ENCODE measurements around the gene CTSH.
A peak's percentile ranks its signal among the peaks of the same experiment; 100 is the strongest.

The CTSH gene

DNA sequence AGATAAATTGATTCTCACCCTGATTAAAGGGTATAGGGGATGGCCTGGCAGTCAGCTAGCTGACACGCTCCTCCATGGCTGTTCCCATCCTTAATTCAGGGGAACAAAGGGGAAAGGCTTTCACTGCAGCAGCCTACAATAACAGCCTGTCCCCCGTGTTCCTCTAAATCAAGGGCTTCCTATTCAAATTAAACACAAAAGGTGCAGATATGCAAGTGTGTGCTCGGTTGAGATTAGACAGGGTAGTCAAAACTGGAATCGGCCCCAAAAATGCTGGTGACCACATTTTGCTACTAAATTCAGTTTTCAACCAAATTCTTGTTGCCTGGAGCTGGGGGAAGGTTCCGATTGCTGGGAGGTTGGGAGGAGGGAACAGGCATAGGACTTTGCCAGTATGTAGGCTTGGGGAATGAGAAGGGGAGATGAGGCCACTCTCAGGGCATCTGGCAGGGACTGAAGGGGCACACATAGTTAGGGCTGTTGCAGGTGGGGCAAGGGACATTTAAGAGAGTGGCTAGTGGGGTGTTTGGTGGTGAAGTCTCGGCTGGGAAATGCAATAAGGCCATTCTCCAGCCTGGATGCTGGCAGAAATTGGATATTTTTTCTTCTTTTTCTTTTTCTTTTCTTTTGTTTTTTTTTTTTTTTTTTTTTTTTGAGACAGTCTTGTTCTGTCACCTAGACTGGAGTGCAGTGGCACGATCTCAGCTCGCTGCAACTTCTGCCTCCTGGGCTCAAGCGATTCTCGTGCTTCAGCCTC, 32.9 kb upstream of the CTSH start:
- DNase-seq (ENCODE audit: low spot score) = no peak

DNA sequence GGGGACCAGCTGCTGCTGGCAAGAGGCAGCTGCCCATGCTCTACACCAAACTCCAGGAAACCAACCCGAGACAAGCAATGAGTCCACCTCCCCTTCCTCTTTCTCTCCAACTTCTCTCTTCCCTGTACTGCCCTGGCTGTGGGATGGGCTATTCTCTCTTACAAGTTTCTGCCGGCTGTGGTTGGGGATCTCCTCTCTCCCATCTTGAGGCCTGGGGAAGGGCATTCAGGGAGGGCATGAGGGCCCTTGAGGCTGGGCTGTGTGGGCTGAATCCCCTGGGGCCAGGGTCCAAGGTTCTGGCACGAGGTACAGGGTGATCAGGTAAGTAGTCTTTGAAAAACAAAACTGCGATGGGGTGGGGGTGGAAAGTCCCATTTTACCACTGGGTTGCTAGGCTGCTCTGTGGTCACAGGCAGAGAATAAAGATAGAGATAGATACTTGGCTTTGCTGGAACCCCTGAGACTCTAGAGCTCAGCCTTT, 32.3 kb upstream of the CTSH start:
- DNase-seq (ENCODE audit: low spot score) = no peak

- no peak for DNase-seq (ENCODE audit: low spot score)
Measured at GRCh38 chr15:78976691-78977090, 31.8 kb upstream of the CTSH start.

GRCh38 chr15:78974272-78974918, 29.5 kb upstream of the CTSH start:
- no peak for DNase-seq (ENCODE audit: low spot score)

GRCh38 chr15:78969687-78970349, 25.0 kb upstream of the CTSH start:
- DNase-seq (ENCODE audit: low spot score) = no peak

- DNase-seq (ENCODE audit: low spot score) = no peak
Measured at GRCh38 chr15:78968539-78969271, 23.9 kb upstream of the CTSH start.

DNA sequence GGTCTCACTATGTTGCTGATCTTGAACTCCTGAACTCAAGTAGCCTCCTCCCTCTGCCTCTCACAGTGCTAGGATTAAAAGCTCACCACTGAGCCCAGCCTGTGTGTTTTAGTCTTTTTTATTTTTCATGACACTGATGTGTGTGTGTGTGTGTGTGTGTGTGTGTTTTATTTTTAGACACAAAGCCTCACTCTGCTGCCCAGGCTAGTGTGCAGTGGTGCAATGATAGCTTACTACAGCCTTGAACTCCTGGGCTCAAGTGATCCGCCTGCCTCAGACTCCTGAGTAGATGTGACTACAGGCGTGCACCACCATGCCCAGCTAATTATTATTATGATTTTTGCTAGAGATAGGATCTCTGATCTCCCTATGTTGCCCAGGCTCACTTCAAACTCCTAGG, 23.3 kb upstream of the CTSH start:
- no peak for DNase-seq (ENCODE audit: low spot score)

- no peak for DNase-seq (ENCODE audit: low spot score)
Measured at GRCh38 chr15:78960308-78960707, 15.5 kb upstream of the CTSH start.

DNA sequence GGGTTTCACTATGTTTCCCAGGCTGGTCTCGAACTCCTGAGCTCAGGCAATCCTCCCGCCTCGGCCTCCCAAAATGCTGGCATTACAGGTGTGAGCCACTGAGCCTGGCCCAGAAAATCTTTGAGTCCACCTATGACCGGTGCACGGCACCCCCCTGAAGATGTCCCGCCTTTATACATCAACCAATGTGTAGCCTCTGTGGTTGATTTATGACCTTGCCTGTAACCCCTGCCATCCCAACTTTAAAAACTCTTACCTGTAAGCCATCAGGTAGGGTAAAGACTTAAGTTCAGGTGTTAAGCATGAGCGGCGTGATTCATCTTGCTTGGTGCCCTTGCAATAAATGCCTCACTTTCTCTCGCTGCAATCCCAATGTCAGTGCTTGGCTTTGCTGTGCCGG, 14.5 kb upstream of the CTSH start:
- no peak for DNase-seq (ENCODE audit: low spot score)

GRCh38 chr15:78957416-78958093, 12.7 kb upstream of the CTSH start:
- DNase-seq (ENCODE audit: low spot score) = no peak

GRCh38 chr15:78956937-78957336, 12.1 kb upstream of the CTSH start:
- DNase-seq (ENCODE audit: low spot score) = no peak

GRCh38 chr15:78955355-78955754, 10.5 kb upstream of the CTSH start:
- DNase-seq (ENCODE audit: low spot score) = no peak

- peak; percentile 46 for DNase-seq (ENCODE audit: low spot score)
Measured at GRCh38 chr15:78951841-78952238, 7.0 kb upstream of the CTSH start.

DNA sequence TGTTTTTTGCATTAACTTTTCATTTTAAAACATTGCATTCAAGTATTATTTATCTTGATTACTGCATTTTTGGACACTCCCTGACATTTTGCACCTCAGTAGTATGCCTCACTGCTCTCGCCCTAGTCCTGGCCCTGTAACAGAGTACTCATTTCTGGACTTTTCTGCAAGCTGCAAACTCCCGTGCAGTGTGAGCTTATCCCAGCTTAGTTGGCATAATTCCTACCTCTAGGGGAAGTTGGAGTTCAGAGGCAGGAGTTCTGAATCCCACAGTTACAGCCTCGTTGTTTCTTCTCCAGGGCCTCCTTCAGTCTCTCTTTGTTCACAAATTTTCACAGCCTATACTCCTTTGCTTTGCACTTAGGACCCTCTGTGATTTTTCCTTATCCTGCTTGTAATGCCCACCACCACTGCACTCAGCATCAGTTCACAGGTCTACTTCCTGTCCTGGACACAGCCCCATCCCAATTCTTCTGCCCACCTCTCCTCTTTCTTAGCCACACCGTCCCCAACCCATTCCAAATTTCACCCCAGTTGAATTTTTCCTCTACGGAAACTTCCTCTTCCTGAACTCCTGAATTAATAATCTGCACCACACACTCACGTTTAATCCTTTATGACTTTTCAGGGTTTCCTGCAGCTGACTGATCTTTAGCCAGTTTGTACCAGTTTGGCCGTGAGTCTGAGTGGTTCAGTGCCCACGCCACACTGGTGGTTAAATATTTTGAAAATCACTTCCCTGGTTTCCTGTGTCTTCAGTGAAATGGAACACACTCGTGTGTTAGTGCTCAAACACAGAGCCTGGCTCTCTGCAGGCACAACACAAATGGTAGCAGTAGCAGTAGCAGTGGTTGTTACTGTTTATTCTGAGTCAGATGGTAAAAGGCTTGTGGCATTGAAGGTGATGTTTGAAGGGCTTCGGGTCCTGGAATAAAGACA, 6.3 kb upstream of the CTSH start:
- DNase-seq (ENCODE audit: low spot score) = peak; percentile 78

- no peak for DNase-seq (ENCODE audit: low spot score)
Measured at GRCh38 chr15:78950343-78950742, 5.5 kb upstream of the CTSH start.

DNA sequence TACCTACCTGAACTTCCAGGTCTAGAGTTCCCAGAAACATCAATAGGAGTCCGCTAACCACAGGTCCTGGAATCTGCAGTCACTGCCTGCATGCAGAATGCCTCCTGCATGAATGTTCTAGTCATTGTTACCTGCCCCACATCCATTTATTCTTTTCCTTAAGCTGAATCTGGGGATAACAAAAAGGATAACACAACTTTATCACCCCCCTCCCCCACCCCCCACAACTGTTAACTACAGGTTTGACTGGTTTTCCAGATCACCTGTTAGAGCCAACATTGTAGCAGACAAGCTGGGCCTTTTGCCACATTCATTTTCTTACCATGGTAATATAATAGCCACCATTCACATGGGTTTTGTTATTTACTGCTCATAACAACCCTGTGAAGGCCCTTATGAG, 4.6 kb upstream of the CTSH start:
- no peak for DNase-seq (ENCODE audit: low spot score)

DNA sequence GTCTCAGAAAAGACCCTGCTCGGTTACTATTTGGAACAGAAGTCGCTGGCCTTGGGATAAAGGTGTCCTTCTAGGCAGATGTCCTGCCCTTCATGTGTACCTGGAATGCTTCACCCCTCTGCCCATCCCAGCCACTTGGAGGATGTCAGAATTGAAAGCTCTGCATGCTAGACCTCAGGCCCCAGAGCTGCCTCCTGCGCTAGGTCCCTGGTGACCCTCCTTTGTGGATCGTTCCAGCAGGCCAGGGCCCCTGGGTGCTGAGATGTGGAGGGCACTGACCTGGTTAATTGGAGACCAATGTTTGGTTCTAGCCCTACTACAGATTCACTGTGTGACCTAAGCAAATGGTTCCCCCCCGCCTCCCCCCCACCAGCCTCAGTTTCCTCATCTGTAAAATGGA, 2.7 kb upstream of the CTSH start:
- no peak for DNase-seq (ENCODE audit: low spot score)

DNA sequence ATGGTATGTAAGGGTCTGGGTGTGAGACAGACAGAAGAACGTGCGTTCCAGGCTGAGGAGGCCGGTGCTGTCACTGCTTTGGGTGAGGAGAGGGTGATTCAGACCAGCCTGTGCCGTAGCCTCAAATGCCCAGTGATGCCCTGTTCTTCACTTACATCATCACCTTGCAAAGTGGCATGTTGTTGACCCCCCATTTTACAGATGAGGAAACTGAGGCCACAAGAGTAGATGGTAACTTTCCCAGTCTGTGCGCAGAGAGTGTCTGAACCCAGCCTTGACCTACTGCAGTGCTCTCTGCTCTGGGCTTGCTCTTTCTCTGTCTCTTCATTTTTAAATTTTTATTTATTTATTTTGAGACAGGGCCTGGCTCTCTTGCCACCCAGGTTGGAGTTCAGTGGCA, 1.6 kb upstream of the CTSH start:
- no peak for DNase-seq (ENCODE audit: low spot score)

GRCh38 chr15:78944202-78944625, 632 bp downstream of the CTSH start:
- no peak for DNase-seq (ENCODE audit: low spot score)

- no peak for DNase-seq (ENCODE audit: low spot score)
Measured at GRCh38 chr15:78943692-78944091, 1.2 kb downstream of the CTSH start.

GRCh38 chr15:78942741-78943140, 2.1 kb downstream of the CTSH start:
- no peak for DNase-seq (ENCODE audit: low spot score)
